GM10248 (cell line): ENCODE results near the gene LDLR.

ENCODE experiments used
- CTCF ChIA-PET: fragments of 300-600 bp; sonication (Branson Sonifier 250); formaldehyde crosslinking; extraction: SDS; loops from one replicate; lab custom pipeline; 2021; ENCODE audit warnings: antibody characterized with exemption; lab: Yijun Ruan, JAX
- POLR2A ChIA-PET: fragments of 350-650 bp; sonication (Branson Sonifier 250); formaldehyde crosslinking; extraction: SDS; loops from one replicate; lab custom pipeline; 2020; ENCODE audit warnings: antibody characterized with exemption; lab: Yijun Ruan, JAX
- DNase-seq: peaks from one replicate; pipeline ENCODE4 v3.0.0; 2012; ENCODE audit errors: extremely low spot score
- TF ChIP-seq, protein P1 (sequence below): IDR thresholded peaks from 2 replicates; pipeline ENCODE4 v1.5.1; 2012; ENCODE audit warnings: mild to moderate bottlenecking, low read depth; ENCODE audit errors: extremely low read depth, missing control alignments, control extremely low read depth

LDLR gene

DNA sequence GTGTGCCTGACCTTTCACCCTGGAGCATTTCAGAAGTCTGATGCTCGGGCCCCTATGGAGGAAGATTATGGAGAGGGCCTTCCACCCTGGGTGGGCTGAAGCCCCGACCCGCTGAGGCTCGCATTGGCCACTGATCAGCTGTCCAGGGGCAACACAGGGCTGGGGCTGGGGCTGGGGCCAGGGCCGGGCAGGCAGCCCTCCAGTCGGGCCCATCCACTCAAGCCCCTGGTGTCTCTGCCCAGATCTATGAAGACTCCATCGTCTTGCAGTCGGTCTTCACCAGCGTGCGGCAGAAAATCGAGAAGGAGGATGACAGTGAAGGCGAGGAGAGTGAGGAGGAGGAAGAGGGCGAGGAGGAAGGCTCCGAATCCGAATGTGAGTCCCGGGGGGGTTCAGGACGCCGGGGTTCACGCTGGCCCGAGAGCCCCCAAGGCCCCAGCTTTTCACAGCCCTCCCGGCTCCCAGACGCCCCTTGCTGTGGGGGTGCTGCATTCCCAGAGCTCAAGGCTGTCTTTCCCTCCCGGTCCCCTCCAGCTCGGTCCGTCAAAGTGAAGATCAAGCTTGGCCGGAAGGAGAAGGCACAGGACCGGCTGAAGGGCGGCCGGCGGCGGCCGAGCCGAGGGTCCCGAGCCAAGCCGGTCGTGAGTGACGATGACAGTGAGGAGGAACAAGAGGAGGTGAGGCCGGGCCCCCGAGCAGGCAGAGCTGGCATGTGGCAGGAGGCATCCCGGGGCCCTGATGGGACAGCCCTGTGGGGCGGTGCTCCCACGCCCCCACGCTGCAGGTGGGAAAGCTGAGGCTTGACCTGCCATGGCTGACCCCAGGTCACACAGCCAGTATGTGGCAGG is 29.5 kb upstream of the LDLR start:
- ChIA-PET CTCF (interaction anchor here (1.4 to 1.6 kb wide), 2 partner anchors 24 to 117 kb away, joined by 3 to 4 read pairs; no protein-coding TSS in a partner anchor), POLR2A (interaction anchor here (0.6 kb wide), 1 partner anchor 41 kb away, joined by 5 read pairs; no protein-coding TSS in a partner anchor)

DNA sequence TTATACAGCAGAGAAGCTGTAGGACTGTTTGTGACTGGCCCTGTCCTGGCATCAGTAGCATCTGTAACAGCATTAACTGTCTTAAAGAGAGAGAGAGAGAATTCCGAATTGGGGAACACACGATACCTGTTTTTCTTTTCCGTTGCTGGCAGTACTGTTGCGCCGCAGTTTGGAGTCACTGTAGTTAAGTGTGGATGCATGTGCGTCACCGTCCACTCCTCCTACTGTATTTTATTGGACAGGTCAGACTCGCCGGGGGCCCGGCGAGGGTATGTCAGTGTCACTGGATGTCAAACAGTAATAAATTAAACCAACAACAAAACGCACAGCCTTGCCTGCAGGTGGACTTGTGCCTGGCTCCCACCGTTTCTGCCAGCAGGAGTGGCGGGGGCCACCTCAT is 27.3 kb upstream of the LDLR start:
- no peak for DNase-seq
- ChIA-PET CTCF (no interaction called here), POLR2A (no interaction called here)
- TF ChIP-seq, protein P1, sequence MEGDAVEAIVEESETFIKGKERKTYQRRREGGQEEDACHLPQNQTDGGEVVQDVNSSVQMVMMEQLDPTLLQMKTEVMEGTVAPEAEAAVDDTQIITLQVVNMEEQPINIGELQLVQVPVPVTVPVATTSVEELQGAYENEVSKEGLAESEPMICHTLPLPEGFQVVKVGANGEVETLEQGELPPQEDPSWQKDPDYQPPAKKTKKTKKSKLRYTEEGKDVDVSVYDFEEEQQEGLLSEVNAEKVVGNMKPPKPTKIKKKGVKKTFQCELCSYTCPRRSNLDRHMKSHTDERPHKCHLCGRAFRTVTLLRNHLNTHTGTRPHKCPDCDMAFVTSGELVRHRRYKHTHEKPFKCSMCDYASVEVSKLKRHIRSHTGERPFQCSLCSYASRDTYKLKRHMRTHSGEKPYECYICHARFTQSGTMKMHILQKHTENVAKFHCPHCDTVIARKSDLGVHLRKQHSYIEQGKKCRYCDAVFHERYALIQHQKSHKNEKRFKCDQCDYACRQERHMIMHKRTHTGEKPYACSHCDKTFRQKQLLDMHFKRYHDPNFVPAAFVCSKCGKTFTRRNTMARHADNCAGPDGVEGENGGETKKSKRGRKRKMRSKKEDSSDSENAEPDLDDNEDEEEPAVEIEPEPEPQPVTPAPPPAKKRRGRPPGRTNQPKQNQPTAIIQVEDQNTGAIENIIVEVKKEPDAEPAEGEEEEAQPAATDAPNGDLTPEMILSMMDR: no peak

More for the DNA sequence above, 29.5 kb upstream of the LDLR start:
- no peak for DNase-seq
- TF ChIP-seq, protein P1: no peak

DNA sequence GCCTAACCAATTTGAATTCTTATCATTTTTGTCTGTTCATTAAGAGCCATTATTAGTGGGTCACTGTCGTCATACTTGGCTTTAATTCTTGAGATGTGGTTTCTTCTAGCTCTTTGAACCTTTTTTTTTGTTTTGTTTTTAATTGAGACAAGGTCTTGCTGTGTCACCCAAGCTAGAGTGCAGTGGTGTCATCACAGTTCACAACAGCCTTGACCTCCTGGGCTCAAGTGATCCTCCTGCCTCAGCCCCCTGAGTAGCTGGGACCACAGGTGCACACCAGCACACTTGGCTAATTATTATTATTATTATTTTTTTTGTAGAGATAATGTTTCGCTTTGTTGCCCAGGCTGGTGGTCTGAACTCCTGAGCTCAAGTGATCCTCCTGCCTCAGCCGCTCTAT is 25.8 kb upstream of the LDLR start:
- no peak for DNase-seq
- TF ChIP-seq, protein P1: no peak
- ChIA-PET CTCF (interaction anchor here (1.7 kb wide), 1 partner anchor 63 kb away, joined by 3 read pairs; no protein-coding TSS in a partner anchor), POLR2A (no interaction called here)

DNA sequence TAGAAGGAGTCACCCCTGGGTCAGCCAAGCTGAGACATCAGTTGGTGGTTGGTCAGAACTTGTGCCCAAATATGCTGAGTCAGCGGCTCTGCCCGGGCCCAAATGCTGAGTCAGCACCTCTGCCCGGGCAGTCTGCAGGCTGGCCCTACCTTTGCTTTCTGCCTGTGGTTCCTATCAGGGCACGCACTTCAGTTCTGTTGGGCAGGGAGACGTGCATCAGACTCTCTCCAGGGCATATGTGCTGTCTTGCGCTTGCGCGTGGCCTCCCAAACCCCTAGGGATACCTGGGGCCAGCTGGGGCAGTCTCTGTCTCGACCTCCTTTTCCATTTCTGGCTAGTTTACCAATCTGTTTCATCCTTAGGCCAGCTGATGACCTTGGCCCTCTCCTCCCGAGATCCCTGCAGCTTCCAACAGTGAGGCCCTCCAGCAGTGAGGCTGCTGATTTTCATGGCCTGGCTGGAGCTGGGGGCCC is 24.4 kb upstream of the LDLR start:
- ChIA-PET CTCF (no interaction called here), POLR2A (no interaction called here)
- DNase-seq: no peak
- TF ChIP-seq, protein P1: no peak

DNA sequence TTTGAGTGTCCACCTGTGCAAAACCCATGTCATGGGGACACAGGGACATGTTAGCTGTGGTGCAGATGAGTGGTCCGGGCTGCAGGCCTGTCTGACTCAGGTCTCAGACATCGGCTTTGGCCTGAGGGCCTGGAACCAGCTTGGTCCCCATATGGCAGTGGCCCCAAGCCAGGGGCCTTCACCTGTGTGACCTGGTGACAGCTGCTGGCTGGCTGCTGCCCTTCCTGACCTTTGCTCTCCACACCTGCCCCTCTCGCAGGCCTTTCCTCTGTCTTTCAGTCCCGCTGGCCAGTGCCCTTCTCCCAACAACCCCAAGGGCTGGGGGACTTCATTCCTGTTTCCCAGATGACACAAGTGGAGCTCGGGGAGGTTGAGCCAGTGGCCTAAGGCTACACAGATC is 22.9 kb upstream of the LDLR start:
- DNase-seq: no peak
- ChIA-PET POLR2A (no interaction called here), CTCF (interaction anchor here (1.0 to 1.8 kb wide), 5 partner anchors 17 to 202 kb away, joined by 3 to 8 read pairs (median 3); no protein-coding TSS in a partner anchor)
- TF ChIP-seq, protein P1: no peak

DNA sequence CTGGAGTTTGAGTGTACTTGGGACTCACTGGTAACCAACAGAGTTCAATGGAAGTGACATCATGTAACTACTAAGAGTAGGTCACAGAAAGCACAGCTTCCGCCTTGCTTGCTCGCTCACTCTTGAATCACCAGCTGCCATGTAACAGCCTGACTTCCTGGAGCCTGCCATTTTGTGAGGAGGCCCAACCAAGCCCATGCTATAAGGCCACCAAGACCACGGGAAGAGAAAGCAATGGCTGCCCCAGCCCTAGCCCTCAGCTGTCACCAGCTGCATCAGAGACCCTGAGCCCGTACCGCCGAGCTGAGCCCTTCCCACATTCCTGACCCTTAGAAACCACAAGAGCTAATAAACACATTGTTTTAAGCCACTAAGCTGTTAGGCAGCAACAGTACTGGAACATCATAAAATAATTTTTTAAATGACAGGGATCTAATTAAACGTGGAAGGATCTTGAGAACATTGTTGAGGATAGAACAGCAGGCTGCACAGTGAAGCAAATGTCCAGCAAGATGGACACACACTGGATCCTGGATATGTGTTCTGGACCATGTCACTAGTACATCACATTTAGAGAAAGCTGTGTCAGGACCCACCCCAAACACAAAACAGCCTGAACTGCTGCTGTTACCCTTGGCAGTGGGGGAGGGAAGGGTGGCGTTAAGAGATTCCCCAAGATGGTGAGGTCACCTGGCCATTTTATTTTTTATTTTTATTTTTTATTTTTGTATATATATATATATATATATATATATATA is 21.7 kb upstream of the LDLR start:
- ChIA-PET POLR2A (no interaction called here), CTCF (interaction anchor here (1.3 to 1.8 kb wide), 2 partner anchors 58 to 203 kb away, joined by 3 to 8 read pairs; no protein-coding TSS in a partner anchor)
- TF ChIP-seq, protein P1: no peak
- no peak for DNase-seq
